ENCODE data around the gene RELB.

Gene RELB

DNA sequence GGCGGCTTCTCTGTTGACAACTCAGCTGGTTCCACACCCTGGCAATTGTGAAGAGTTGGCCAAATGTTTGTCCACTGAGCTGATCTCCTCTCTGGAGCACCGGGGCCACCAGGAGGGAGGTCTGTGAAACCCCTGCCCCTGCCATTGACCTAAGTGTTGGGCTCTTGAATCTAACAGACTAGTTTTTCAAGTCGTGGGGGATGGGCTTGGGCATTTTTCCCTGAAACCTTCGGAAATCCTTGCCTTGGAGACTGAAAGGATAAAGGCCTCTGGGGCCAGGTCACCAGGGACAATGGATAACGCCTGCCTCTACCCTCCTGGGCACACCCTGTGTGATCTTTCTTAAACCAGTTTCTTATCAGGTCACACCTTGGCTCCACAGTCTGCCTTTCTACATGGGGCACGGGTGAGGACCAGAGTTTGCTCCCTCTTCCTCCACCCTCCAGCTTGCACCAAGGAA, 78.7 kb downstream of the RELB start:
- DNase-seq (ENCODE audit: low spot score): no peak

DNA sequence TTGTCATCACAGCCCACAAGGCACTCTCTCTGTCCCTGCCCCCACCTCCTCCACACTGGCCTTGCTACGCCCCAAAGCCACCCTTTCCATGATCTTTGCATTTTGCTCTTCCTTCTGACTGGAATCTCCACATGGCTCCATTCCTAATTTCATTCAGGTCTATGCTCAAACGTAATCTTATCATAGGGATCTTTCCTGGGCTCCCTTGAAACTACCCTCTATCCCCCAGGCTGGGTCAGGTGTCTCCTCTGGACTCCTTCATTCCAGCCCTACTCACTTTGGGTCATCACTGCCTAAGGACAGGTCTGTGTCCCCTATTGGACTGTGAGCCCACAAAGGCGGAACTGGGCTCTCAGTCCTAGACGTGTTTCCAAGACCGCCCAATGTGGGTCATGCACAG, 80.9 kb downstream of the RELB start:
- DNase-seq (ENCODE audit: low spot score): no peak

DNA sequence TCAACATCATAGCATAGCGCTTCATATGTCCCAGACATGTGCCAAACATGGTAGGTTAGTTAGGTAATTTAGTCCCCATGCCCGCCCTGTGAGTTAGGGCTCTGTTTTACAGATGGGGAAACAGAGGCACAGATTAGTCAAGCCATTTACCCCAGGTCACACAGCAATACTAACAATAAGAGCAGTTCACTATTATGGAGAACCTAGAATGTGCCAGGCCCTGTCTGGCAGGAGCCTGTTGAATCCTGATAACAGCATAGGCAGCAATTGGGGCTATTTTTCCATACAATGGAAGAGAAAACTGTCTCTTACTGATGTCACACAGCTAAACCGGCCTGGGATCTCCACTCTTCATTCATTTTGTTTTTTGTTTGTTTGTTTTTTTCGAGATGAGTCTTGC, 85.2 kb downstream of the RELB start:
- no peak for DNase-seq (ENCODE audit: low spot score)

DNA sequence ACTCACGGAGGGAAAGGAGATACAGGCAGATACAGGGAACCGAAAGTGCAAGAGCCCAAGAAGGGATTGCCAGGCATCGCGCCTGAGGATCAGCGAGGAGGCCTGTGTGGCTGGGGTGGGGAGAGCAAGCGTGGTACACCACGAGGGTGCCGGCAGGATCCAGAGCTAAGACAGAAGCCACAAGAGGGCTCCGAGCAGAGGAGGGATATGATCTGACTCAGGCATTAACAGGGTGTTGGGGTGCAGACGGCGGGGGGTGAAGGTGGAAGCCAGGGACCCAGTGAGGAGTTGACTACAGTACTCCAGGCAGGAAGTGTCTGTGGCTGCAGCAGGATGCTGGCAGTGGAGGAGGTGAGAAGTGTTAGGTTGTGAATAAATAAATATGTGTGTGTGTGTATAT, 86.3 kb downstream of the RELB start:
- DNase-seq (ENCODE audit: low spot score): no peak

All from kidney tubule cell (primary cell).